HG03354 (cell line): ENCODE data around the gene CHST8.
"Not testable (repeated sequence)": the region's sequence is repeated elsewhere in the genome, so short reads cannot be mapped to it uniquely, and the experiment has no call there.

Experiments
- ATAC-seq: cut with Tn5 transposase; IDR thresholded peaks from one replicate; pipeline ENCODE4 v1.9.1; 2021; ENCODE audit warnings: mild to moderate bottlenecking; ENCODE audit not compliant: unreplicated experiment, poor library complexity, severe bottlenecking

The CHST8 gene, protein sequence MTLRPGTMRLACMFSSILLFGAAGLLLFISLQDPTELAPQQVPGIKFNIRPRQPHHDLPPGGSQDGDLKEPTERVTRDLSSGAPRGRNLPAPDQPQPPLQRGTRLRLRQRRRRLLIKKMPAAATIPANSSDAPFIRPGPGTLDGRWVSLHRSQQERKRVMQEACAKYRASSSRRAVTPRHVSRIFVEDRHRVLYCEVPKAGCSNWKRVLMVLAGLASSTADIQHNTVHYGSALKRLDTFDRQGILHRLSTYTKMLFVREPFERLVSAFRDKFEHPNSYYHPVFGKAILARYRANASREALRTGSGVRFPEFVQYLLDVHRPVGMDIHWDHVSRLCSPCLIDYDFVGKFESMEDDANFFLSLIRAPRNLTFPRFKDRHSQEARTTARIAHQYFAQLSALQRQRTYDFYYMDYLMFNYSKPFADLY

GRCh38 chr19:33621811-33622504, at the start of gene CHST8:
Gene CHST8 (plus strand): TSS chr19:33621953. CDS start chr19:33689262, 67,309 bp downstream.
- no peak for ATAC-seq

GRCh38 chr19:33572929-33573328, 48.8 kb upstream of the CHST8 start:
- ATAC-seq: no peak

GRCh38 chr19:33574824-33575223, 46.9 kb upstream of the CHST8 start:
- ATAC-seq: no peak

GRCh38 chr19:33578697-33579096, 43.1 kb upstream of the CHST8 start:
- no peak for ATAC-seq

- no peak for ATAC-seq
Measured at GRCh38 chr19:33580026-33580644, 41.6 kb upstream of the CHST8 start.

GRCh38 chr19:33580645-33581037, 41.1 kb upstream of the CHST8 start:
- ATAC-seq: no peak

GRCh38 chr19:33582914-33583313, 38.8 kb upstream of the CHST8 start:
- no peak for ATAC-seq

- ATAC-seq: no peak
Measured at GRCh38 chr19:33587150-33587549, 34.6 kb upstream of the CHST8 start.

GRCh38 chr19:33590224-33590623, 31.5 kb upstream of the CHST8 start:
- no peak for ATAC-seq

DNA sequence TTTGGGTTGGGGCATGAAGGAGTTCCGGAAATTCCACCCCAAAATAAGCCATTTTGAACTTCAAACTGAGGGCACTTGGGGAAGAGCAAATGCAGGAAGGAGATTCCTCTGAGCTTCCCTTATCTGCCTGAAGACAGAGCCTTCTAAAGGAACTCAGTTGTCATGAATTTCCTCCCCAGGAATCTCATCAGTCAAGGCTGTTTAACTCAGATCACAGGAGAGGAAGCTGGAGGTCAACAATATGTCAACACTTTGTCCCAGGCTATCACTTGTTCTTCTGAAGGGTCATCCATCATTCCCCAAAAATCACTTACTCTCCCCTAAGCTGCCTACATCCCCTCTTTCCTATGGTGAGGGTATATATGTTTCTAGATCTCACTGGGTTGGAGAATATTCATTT, 26.0 kb upstream of the CHST8 start:
- ATAC-seq: no peak

- ATAC-seq: no peak
Measured at GRCh38 chr19:33601583-33601982, 20.2 kb upstream of the CHST8 start.

DNA sequence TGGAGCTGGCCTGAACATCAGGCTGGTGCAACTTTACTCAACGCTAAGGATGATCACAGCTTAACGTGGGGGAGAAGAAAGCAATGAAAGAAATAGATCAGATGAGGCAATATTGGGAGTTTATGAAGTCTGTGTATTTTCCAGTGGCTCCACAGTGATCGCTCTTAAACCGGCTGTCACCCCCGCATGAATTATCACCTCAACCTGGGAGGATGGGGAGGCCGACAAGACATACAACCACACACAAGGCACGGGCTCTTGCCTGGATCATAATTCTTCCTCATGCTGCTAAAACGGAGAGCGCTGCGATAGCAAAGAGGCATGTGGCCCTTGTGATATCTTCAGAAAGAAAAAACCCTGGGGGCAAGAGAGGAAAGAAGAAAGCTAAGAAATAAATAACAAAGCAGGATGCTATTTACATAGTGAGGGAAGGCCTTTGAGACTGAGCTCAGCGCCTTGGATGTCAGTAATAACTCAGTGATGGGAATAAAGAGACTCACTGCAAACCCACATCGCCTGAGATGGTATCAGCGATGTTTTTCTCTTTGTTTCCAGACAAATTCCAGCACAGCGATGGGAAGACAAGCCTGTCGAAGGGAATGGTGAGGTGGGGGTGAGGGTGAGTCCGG, 19.1 kb upstream of the CHST8 start:
- no peak for ATAC-seq

DNA sequence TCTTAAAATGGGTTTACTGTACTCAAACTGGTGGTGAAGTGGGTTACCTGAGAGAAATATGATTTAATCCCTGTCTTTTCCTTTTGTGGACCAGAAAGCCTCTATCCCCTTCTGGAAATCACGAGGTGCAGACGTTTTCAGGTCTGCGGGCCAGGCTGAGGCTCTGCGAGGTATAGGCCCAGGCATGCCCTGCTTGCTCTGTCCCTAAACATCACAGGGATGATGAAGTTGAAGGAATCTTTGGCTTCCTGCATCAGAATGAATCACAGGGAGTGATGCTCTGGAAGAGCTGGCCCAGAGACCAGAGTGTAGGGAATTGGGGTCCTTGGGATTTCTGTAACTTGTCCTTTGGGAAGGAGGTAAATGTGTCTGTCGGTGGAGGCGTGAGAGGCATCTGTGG, 18.4 kb upstream of the CHST8 start:
- ATAC-seq: no peak

DNA sequence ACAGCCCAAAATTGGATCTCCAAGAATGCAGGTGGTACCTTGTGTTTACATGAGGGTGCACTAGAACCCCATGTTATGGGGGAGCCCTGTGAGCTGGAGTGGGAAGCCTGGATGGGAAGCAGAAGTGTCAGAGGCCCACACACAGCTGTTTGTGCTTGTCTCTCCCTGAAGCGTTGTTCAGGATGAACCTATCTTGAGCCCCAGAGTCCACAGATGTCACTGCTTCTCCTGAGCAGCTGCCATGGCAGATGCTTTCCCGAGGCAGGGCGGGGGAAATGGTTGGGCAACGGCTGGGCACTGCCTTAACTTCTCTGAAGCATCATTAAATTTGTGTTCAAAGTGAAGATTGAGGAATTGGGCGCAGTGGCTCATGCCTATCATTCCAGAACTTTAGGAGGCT, 17.1 kb upstream of the CHST8 start:
- no peak for ATAC-seq

- not testable (repeated sequence) for ATAC-seq
Measured at GRCh38 chr19:33605803-33606295, 15.9 kb upstream of the CHST8 start.

DNA sequence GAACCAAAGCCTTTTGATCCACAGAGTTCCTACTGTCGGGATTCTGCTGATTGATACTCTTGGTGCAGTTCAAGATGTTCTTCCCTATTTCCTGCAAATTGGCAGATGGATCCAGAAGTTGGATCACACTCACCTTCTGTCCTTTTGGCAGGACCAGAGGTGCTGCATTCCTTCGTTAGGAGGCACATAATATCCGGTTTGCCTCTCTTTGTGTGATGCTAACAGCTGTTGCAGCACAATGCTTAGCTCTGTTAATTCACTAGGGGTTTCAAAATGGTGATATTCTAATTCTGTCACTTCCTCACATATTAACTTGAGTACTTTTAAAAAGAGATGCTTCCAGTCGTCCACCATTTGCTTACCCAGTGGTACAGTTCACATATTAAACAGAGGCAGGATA, 15.2 kb upstream of the CHST8 start:
- no peak for ATAC-seq

GRCh38 chr19:33609353-33609752, 12.4 kb upstream of the CHST8 start:
- no peak for ATAC-seq

DNA sequence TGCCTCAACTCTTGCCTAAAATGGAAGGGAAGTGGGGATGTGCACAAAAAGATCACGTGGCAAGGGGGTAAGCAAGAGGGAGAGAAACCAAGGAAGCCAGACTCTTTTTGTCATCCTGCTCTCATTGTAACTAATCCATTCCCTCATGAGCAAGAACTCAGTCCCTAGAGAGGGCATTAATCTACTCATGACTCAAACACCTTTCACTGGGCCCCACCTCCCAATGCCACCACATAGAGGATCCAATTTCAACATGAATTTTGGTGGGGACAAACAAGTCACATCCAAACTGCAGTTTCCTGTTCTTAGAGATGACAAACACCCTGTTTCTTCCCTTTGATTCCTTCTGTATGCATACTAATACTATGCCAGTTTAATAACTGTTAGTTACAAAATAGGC, 11.2 kb upstream of the CHST8 start:
- no peak for ATAC-seq

GRCh38 chr19:33612928-33613619, 8.7 kb upstream of the CHST8 start:
- ATAC-seq: no peak

GRCh38 chr19:33613620-33614000, 8.1 kb upstream of the CHST8 start:
- ATAC-seq: no peak
